CD4-positive, CD25-positive, alpha-beta regulatory T cell (primary cell): ENCODE data around the gene ICA1. TPM values are rescaled to one million over a fixed set of nuclear protein-coding genes. Genes with fewer than 3 reads are reported as not detected.
"Not testable (repeated sequence)": the region's sequence is repeated elsewhere in the genome, so short reads cannot be mapped to it uniquely, and the experiment has no call there.

Experiments used
- ATAC-seq, 2 donors: fragments of 150-1000 bp; cut with Tn5 transposase; one replicate each; pipeline ENCODE4 v1.10.0; 2021; ENCODE audit warnings: low read depth in 2 of 2, moderate number of reproducible peaks in 2 of 2, moderate library complexity in 1 of 2
- DNase-seq, 3 donors: peaks; one replicate each; pipeline versions ENCODE4 v3.0.0 to v3.0.0-alpha.2; 2012 to 2022; ENCODE audit warnings: mixed read lengths in 1 of 3
- H3K27ac ChIP-seq: one replicate; pipeline ENCODE4 v1.7.0; 2013; ENCODE audit warnings: mild to moderate bottlenecking, low read length; ENCODE audit not compliant: insufficient read depth, poor library complexity, severe bottlenecking
- H3K27me3 ChIP-seq: one replicate; pipeline ENCODE4 v1.7.0; 2013; ENCODE audit warnings: low read length; ENCODE audit not compliant: control insufficient read depth, insufficient read depth
- H3K36me3 ChIP-seq: one replicate; pipeline ENCODE4 v1.7.0; 2013; ENCODE audit warnings: mild to moderate bottlenecking, low read length, moderate library complexity; ENCODE audit not compliant: control insufficient read depth, insufficient read depth
- H3K4me1 ChIP-seq: 2 replicates; pipeline ENCODE4 v1.7.0; 2013; ENCODE audit warnings: mild to moderate bottlenecking, low read length; ENCODE audit not compliant: insufficient read depth, control insufficient read depth, poor library complexity, severe bottlenecking
- H3K4me3 ChIP-seq: one replicate; pipeline ENCODE4 v1.7.0; 2013; ENCODE audit warnings: low read depth, mild to moderate bottlenecking, low read length, moderate library complexity
- H3K9me3 ChIP-seq, 2 experiments: 1 replicate in 1 of 2; 2 replicates in 1 of 2; pipeline ENCODE4 v1.7.0; 2013; ENCODE audit warnings: low read length in 2 of 2, mild to moderate bottlenecking in 1 of 2, moderate library complexity in 1 of 2; ENCODE audit not compliant: control insufficient read depth in 2 of 2
- H3K27ac Mint-ChIP-seq, 3 donors: one replicate each; pipeline ENCODE4 v1.8.0; 2020 to 2022; ENCODE audit warnings: mild to moderate bottlenecking in 3 of 3, mixed read lengths in 3 of 3, moderate library complexity in 2 of 3
- H3K27me3 Mint-ChIP-seq: one replicate; pipeline ENCODE4 v1.8.0; 2022; ENCODE audit warnings: mild to moderate bottlenecking, mixed read lengths
- H3K36me3 Mint-ChIP-seq: one replicate; pipeline ENCODE4 v1.8.0; 2020; ENCODE audit warnings: mixed read lengths
- H3K4me1 Mint-ChIP-seq, 4 donors: one replicate each; pipeline ENCODE4 v1.8.0; 2020 to 2022; ENCODE audit warnings: mixed read lengths in 4 of 4, mild to moderate bottlenecking in 1 of 4
- H3K4me3 Mint-ChIP-seq, 4 donors: one replicate each; pipeline ENCODE4 v1.8.0; 2020 to 2022; ENCODE audit warnings: mild to moderate bottlenecking in 4 of 4, mixed read lengths in 4 of 4, moderate library complexity in 3 of 4
- H3K9me3 Mint-ChIP-seq, 7 donors: one replicate each; pipeline ENCODE4 v1.8.0; 2020 to 2022; ENCODE audit warnings: mixed read lengths in 7 of 7, mild to moderate bottlenecking in 3 of 7, moderate library complexity in 2 of 7
- polyA plus RNA-seq, 4 donors: library from polyadenylated mRNA; unstranded; fragments of 300-500 nt; fragmentation: Illumina TruSeq; gene quantifications; one replicate each; pipeline ENCODE4 v1.2.3, GENCODE V29; 2021
- total RNA-seq: library from RNA; stranded (reverse); gene quantifications from one replicate; pipeline ENCODE4 v1.2.3, GENCODE V29; 2022

ICA1 gene
- total and polyA plus RNA-seq, 5 donors from 2014 or later = 11.3 to 33.5 (median 21.9) TPM

DNA sequence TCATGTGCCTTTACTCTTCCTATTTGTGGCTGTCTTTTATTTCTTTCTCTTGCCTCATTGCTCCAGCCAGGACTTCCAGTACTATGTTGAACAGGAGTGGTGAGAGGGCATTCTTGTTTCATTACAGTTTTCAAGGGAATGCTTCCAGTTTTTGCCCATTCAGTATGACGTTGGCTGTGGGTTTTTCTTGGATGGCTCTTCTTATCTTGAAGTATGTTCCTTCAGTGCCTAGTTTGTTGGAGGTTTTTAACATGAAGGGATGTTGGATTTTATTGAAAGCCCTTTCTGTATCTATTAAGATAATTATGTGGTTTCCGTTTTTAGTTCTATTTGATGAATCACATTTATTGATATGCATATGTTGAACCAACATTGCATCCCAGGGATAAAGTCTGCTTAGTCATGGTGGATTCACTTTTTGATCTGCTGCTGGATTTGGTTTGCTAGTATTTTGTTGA, 196.6 kb downstream of the ICA1 start:
- peak overlapping the region; percentile 28 for H3K4me3 ChIP-seq
- peaks cover 39% of the 10 kb centered on the region for H3K36me3 ChIP-seq
- no peak for DNase-seq
- ATAC-seq = no peak
- peaks cover 0 to 6% (median 0%) of the 10 kb centered on the region in 7 donors for H3K9me3 Mint-ChIP-seq
- H3K4me3 Mint-ChIP-seq = peak overlapping the region in 2 of 4 donors; percentile 33 to 52
- H3K9me3 ChIP-seq = peaks cover 3 to 4% of the 10 kb centered on the region in 2 experiments
- peak overlapping the region; percentile 21 to 53 (median 37) for H3K27ac Mint-ChIP-seq
- no peaks in the 10 kb centered on the region for H3K27me3 ChIP-seq
- no peaks in the 10 kb centered on the region for H3K27me3 Mint-ChIP-seq
- peaks cover 35 to 73% (median 57%) of the 10 kb centered on the region in 4 donors for H3K4me1 Mint-ChIP-seq
- peaks cover 63% of the 10 kb centered on the region for H3K36me3 Mint-ChIP-seq
- no peak overlapping the region for H3K27ac ChIP-seq
- peaks cover 9% of the 10 kb centered on the region for H3K4me1 ChIP-seq

DNA sequence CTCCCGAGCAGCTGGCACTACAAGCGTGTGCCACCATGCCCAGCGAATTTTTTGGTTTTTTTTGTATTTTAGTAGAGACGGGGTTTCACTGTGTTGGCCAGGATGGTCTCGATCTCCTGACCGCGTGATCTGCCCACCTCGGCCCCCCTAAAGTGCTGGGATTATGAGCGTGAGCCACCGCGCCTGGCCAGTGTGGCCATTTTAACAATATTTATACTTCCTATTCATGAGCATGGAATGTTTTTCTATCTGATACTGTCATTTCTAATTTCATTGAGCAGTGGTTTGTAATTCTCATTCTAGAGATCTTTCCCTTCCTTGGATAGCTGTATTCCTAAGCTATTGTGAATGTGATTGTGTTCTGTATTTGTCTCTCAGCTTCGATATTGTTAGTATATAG, 197.1 kb downstream of the ICA1 start:
- Mint-ChIP-seq H3K27me3 (no peaks in the 10 kb centered on the region), H3K36me3 (peaks cover 69% of the 10 kb centered on the region), H3K4me1 (peaks cover 34 to 78% (median 59%) of the 10 kb centered on the region in 4 donors), H3K9me3 (peaks cover 0 to 6% (median 0%) of the 10 kb centered on the region in 7 donors), H3K4me3 (peak overlapping the region in 2 of 4 donors; percentile 33 to 52), H3K27ac (peak overlapping the region in 2 of 3 donors; percentile 21 to 53)
- Histone ChIP-seq H3K27ac (no peak overlapping the region), H3K4me1 (peaks cover 9% of the 10 kb centered on the region), H3K27me3 (no peaks in the 10 kb centered on the region), H3K36me3 (peaks cover 41% of the 10 kb centered on the region), H3K9me3 (peaks cover 3 to 4% of the 10 kb centered on the region in 2 experiments), H3K4me3 (no peak overlapping the region)
- ATAC-seq = no peak
- no peak for DNase-seq

DNA sequence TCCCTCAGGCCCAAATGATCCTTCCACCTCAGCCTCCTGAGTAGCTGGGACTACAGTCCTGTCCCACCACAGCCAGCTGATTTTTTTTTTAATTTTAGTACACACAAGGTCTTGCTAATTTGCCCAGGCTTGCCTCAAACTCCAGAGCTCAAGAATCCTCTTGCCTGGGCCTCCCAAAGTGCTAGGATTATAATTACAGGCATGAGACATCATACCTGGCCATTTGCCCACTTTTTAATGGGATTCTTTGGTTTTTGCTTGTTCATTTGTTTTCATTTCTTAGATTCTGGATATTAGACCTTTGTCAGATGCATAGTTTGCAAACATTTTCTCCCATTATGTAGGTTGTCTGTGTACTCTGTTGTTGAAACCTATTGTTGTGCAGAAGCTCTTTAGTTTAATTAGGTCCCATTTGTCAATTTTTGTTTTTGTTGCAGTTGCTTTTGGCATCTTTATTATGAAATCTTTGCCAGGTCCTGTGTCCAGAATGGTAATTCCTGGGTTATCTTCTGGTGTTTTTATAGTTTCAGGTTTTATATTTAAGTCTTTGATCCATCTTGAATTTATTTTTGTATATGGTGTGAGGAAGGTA, 198.2 kb downstream of the ICA1 start:
- Histone ChIP-seq H3K27me3 (no peaks in the 10 kb centered on the region), H3K4me1 (peaks cover 9% of the 10 kb centered on the region), H3K36me3 (peaks cover 46% of the 10 kb centered on the region), H3K9me3 (peaks cover 3 to 4% of the 10 kb centered on the region in 2 experiments), H3K4me3 (no peak overlapping the region), H3K27ac (no peak overlapping the region)
- H3K4me1 Mint-ChIP-seq = peaks cover 38 to 75% (median 60%) of the 10 kb centered on the region in 4 donors
- ATAC-seq (no peak), DNase-seq (no peak)
- H3K27ac Mint-ChIP-seq = peak overlapping the region in 2 of 3 donors; percentile 18 to 82
- no peaks in the 10 kb centered on the region for H3K27me3 Mint-ChIP-seq
- H3K4me3 Mint-ChIP-seq = peak overlapping the region in 3 of 4 donors; percentile 28 to 63 (median 39)
- peaks cover 76% of the 10 kb centered on the region for H3K36me3 Mint-ChIP-seq
- peaks cover 0 to 6% (median 0%) of the 10 kb centered on the region in 7 donors for H3K9me3 Mint-ChIP-seq

DNA sequence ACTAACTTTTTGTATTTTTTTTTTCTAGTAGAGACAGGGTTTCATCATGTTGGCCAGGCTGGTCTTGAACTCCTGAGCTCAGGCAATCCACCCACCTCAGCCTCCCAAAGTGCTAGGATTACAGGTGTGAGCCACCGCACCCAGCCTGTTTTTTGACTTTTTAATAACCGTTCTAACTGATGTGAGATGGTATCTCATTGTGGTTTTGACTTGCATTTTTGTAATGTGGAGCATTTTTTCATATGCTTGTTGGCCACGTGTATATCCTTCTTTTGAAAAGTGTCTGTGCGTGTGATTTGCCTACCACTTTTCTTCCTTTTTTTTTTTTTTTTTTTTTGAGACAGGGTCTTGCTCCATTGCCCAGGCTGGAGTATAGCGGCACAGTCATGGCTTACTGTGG, 198.7 kb downstream of the ICA1 start:
- peak overlapping the region; percentile 42 to 82 (median 43) for H3K27ac Mint-ChIP-seq
- H3K9me3 Mint-ChIP-seq, H3K9me3 ChIP-seq, H3K27ac ChIP-seq, H3K27me3 Mint-ChIP-seq, H3K4me1 ChIP-seq, ATAC-seq, H3K4me3 ChIP-seq, H3K27me3 ChIP-seq: not testable (repeated sequence)
- H3K4me1 Mint-ChIP-seq = peaks cover 40 to 73% (median 56%) of the 10 kb centered on the region in 4 donors
- peaks cover 45% of the 10 kb centered on the region for H3K36me3 ChIP-seq
- H3K4me3 Mint-ChIP-seq = peak overlapping the region in 3 of 4 donors; percentile 28 to 63 (median 39)
- peak in 2 of 3 donors; percentile 16 to 44 for DNase-seq
- H3K36me3 Mint-ChIP-seq = peaks cover 73% of the 10 kb centered on the region

Other genes starting within 250 kb of the ICA1 start
- gene NXPH1, start 171.4 kb upstream of the ICA1 start, total RNA-seq = not detected
- gene NXPH1, start 171.4 kb upstream of the ICA1 start, polyA plus RNA-seq = not detected